Measurements from ENCODE around the gene TMEM119.
"Not testable (repeated sequence)": the region's sequence is repeated elsewhere in the genome, so short reads cannot be mapped to it uniquely, and the experiment has no call there.

Gene TMEM119

DNA sequence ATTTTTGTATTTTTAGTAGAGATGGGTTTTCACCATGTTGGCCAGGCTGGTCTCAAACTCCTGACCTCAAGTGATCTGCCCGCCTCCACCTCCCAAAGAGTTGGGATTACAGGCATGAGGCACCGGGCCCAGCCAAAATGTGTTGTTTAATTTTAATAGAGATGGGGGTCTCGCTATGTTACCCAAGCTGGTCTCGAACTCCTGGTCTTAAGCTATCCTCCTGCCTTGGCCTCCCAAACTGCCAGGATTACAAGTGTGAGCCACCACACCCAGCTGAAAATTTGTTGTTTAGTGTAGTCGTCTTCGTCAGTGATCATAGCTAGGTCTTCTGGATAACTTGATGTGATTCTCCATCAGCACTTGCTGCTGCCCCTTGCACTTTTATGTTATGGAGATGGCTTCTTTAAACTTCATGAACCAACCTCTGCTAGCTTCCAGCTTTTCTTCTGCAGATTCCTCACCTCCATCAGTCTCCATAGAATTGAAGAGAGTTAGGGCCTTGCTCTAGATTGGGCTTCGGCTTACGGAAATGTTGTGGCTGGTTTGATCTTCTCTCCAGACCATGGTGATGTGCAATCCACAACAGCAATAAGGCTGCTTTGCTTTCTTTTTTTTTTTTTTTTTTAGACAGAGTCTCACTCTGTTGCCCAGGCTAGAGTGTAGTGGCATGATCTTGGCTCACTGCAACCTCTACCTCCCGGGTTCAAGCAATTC, 22.5 kb downstream of the TMEM119 start:
- TF ChIP-seq, protein P1, sequence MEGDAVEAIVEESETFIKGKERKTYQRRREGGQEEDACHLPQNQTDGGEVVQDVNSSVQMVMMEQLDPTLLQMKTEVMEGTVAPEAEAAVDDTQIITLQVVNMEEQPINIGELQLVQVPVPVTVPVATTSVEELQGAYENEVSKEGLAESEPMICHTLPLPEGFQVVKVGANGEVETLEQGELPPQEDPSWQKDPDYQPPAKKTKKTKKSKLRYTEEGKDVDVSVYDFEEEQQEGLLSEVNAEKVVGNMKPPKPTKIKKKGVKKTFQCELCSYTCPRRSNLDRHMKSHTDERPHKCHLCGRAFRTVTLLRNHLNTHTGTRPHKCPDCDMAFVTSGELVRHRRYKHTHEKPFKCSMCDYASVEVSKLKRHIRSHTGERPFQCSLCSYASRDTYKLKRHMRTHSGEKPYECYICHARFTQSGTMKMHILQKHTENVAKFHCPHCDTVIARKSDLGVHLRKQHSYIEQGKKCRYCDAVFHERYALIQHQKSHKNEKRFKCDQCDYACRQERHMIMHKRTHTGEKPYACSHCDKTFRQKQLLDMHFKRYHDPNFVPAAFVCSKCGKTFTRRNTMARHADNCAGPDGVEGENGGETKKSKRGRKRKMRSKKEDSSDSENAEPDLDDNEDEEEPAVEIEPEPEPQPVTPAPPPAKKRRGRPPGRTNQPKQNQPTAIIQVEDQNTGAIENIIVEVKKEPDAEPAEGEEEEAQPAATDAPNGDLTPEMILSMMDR (IDR thresholded peaks at IDR 0.05; ENCODE audit: extremely low read depth, missing control alignments) = no peak

DNA sequence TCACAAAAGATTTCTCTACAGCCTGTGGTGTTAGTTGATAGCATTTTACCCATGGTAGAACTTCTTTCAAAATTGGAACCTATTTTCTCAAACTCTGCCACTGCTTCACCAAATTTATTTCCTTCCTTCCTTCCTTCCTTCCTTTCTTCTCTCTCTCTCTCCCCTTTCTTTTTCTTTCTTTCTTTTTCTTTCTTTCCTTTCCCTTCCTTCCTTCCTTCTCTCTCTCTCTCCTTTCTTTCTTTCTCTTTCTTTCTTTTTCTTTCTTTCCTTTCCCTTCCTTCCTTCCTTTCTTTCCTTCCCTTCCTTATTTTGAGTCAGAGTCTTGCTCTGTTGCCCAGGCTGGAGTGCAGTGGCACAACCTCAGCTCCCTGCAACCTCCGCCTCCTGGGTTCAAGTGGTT, 23.6 kb downstream of the TMEM119 start:
- not testable (repeated sequence) for DNase-seq (ENCODE audit: low spot score)

More for the DNA sequence above, 22.5 kb downstream of the TMEM119 start:
- no peak for DNase-seq (ENCODE audit: low spot score)

DNA sequence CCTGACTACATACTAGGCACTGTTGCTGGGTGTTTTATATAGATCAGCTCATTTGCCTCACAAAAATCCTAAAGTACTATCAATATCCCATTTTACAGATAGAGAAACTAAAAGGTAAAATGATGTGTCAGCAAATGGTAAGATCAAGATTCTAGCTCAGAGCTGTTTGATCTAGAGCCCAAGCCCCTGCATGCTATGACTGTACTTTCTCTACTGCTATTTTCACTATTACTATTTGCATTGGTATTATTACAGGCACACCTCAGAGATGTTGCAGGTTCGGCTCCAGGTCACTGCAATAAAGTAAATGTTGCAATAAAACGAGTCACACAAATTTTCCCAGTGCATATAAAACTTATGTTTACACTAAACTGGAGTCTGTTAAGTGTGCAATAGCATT, 24.6 kb downstream of the TMEM119 start:
- TF ChIP-seq, protein P1 (IDR thresholded peaks at IDR 0.05; ENCODE audit: extremely low read depth, missing control alignments) = no peak
- DNase-seq (ENCODE audit: low spot score) = no peak

DNA sequence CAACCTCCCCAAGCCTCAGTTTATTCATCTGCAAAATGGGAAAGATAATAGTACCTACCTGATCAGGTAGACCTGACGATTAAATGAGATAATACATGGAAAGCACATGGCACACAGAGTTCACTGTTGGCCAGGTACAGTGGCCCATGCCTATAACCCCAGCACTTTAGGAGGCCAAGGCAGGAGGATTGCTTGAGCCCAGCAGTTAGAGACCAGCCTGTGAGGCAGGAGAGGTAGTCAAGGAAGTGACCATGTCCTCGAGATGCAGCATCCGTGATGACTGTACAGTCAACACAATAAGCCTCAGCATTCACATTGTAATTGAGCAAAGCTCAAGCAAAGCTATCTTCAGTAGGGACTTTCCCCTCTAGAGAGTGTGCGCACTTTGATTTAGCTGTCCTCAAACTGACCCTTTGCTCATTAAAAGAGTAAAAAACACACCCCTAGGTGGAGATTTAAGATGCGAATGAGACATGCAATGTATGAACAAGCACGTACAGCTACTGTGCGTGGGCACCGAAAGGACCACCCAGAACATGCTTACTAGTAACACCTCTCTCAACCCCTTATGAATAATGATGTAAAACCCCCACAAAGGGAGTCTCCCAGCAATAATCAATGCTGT, 25.6 kb downstream of the TMEM119 start:
- no peak for DNase-seq (ENCODE audit: low spot score)
- TF ChIP-seq, protein P1 (IDR thresholded peaks at IDR 0.05; ENCODE audit: extremely low read depth, missing control alignments) = no peak

DNA sequence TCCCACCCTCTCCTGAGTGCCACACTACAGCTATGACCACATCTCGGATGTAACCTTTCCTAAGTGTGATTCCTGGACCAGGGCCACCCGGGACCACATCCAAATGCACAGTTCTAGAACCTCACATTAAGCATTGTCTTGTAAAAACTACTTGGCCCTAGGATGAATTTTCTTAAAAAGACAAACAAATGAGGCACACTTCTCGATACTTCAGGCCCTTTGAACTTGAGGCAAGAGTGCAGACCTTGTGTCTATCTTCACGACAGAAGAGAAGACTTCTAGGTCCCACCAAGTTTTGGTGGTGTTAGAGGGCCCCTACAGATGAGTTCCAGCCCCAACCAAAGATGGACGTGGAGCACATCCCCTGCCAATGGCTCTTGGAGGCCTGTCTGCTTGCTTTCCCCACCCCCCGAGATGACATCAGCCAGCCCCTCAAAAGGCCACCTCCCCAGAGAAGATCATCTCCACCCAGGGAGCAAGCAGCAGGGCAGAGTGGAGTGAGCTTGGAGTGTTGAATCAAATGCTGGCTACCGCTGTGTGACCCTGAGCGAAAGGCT, 26.2 kb downstream of the TMEM119 start:
- no peak for DNase-seq (ENCODE audit: low spot score)
- TF ChIP-seq, protein P1 (IDR thresholded peaks at IDR 0.05; ENCODE audit: extremely low read depth, missing control alignments) = no peak

DNA sequence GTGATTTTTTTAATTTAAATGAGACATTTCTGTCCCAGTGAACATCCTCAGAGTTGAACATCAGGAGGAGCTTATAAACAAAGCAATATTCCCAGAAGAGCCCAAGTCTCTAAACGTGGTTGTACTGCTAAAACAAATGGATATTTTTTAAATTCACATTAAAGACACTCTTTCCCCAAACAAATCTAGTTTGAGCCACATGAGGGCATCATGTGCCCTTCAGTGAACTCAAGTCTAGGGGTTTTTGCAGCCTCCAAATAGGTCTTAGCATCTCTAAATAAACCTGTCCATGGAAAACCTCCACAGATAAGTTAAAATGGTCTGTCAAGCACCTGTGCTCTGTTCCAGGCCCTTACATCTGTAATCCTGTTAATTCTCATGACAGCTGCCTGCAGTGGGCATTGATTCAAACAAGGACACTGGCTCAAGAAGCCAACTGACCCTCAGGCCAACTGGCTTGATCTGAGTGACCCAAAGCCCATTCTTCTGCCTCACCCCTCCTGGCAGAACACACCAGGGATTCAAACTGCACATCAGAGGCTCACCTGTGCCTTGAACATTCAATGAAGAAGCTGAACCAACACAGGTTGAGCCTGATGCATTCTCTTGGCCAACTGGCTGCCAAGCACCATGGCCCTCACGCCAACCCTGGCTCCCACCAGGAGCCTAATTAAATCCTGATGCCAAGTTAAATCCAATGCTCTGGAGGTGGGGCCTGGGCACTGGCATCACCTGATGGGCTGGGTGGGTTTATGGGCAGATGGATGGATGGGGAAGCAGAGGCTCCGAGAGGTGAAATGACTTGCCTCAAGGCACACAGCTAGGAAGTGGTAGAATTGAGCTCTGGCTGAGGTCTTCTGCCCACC, 26.9 kb downstream of the TMEM119 start:
- no peak for DNase-seq (ENCODE audit: low spot score)

More for the DNA sequence above, 26.9 kb downstream of the TMEM119 start:
- TF ChIP-seq, protein P1 (IDR thresholded peaks at IDR 0.05; ENCODE audit: extremely low read depth, missing control alignments) = peak; percentile 2

All from GM20000 (cell line).